WTC11 (cell line): ENCODE measurements around the gene NOS3. TPM values are rescaled to one million over a fixed set of nuclear protein-coding genes. Genes with fewer than 3 reads are reported as not detected.

ENCODE experiments used
- ATAC-seq: fragments of 200-7000 bp; cut with Tn5 transposase; 2 replicates; pipeline ENCODE4 v1.10.0; 2021; ENCODE audit warnings: mild to moderate bottlenecking, moderate library complexity
- CTCF ChIA-PET: fragments of 300-600 bp; sonication (Branson Sonifier 250); formaldehyde crosslinking; loops from one replicate; lab custom pipeline; 2021; ENCODE audit warnings: antibody characterized with exemption; lab: Charles Lee
- POLR2A ChIA-PET: fragments of 350-600 bp; sonication (Branson Sonifier 250); formaldehyde crosslinking; loops from one replicate; lab custom pipeline; 2021; ENCODE audit warnings: antibody characterized with exemption; lab: Charles Lee
- DNase-seq: peaks from one replicate; pipeline ENCODE4 v3.0.0; 2021; ENCODE audit warnings: low spot score
- H3K27ac Mint-ChIP-seq: 2 replicates; pipeline ENCODE4 v1.8.0; 2021; ENCODE audit warnings: mixed read lengths
- H3K27me3 Mint-ChIP-seq: 2 replicates; pipeline ENCODE4 v1.8.0; 2021; ENCODE audit warnings: low read depth, mild to moderate bottlenecking, moderate library complexity, mixed read lengths
- H3K36me3 Mint-ChIP-seq: 2 replicates; pipeline ENCODE4 v1.8.0; 2021; ENCODE audit warnings: mixed read lengths
- H3K4me1 Mint-ChIP-seq: 2 replicates; pipeline ENCODE4 v1.8.0; 2022; ENCODE audit warnings: mixed read lengths
- H3K4me3 Mint-ChIP-seq: 2 replicates; pipeline ENCODE4 v1.8.0; 2021; ENCODE audit warnings: mild to moderate bottlenecking, moderate library complexity, mixed read lengths
- H3K9me3 Mint-ChIP-seq: 2 replicates; pipeline ENCODE4 v1.8.0; 2021; ENCODE audit warnings: mixed read lengths
- ATF1 ChIP-seq: sonication (generic); formaldehyde crosslinking; IDR thresholded peaks from 2 replicates; pipeline ENCODE4 v1.8.1; 2023; ENCODE audit warnings: mild to moderate bottlenecking, moderate library complexity, missing genetic modification reagents
- ATF2 ChIP-seq: sonication (generic); formaldehyde crosslinking; IDR thresholded peaks from 2 replicates; pipeline ENCODE4 v1.8.1; 2022; ENCODE audit warnings: low read depth, missing genetic modification reagents, borderline replicate concordance
- ATF3 ChIP-seq: sonication (generic); formaldehyde crosslinking; conservative IDR thresholded peaks from 2 replicates; pipeline ENCODE4 v1.8.1; 2022; ENCODE audit warnings: mild to moderate bottlenecking, missing genetic modification reagents
- CTCF ChIP-seq: fragments of 200-600 bp; IDR thresholded peaks from 2 replicates; pipeline ENCODE4 v1.8.0; 2022; ENCODE audit warnings: antibody characterized with exemption
- FOXK1 ChIP-seq: sonication (generic); formaldehyde crosslinking; IDR thresholded peaks from 2 replicates; pipeline ENCODE4 v1.8.0; 2022; ENCODE audit warnings: mild to moderate bottlenecking, moderate library complexity, missing genetic modification reagents
- FOXP1 ChIP-seq: sonication (generic); formaldehyde crosslinking; IDR thresholded peaks from 2 replicates; pipeline ENCODE4 v1.8.0; 2022; ENCODE audit warnings: missing genetic modification reagents, mild to moderate bottlenecking, moderate library complexity, borderline replicate concordance
- GTF2I ChIP-seq: fragments of 250-450 bp; sonication (Bioruptor Pico); conservative IDR thresholded peaks from 2 replicates; pipeline ENCODE4 v1.4.0; 2021; ENCODE audit warnings: mild to moderate bottlenecking
- IRF2 ChIP-seq: sonication (generic); formaldehyde crosslinking; IDR thresholded peaks from 2 replicates; pipeline ENCODE4 v1.8.0; 2022; ENCODE audit warnings: low read depth, missing genetic modification reagents, borderline replicate concordance
- JUN ChIP-seq: sonication (generic); formaldehyde crosslinking; IDR thresholded peaks from 2 replicates; pipeline ENCODE4 v1.8.0; 2023; ENCODE audit warnings: mild to moderate bottlenecking, missing genetic modification reagents
- PREB ChIP-seq: sonication (generic); formaldehyde crosslinking; IDR thresholded peaks from 2 replicates; pipeline ENCODE4 v1.8.1; 2022; ENCODE audit warnings: mild to moderate bottlenecking, missing genetic modification reagents, moderate library complexity, borderline replicate concordance
- RORB ChIP-seq: fragments of 250-450 bp; sonication (Bioruptor Pico); IDR thresholded peaks from 2 replicates; pipeline ENCODE4 v1.9.0; 2021; ENCODE audit warnings: mild to moderate bottlenecking
- ZNF219 ChIP-seq: sonication (generic); formaldehyde crosslinking; IDR thresholded peaks from 2 replicates; pipeline ENCODE4 v1.8.0; 2023; ENCODE audit warnings: missing genetic modification reagents, mild to moderate bottlenecking, borderline replicate concordance
- ZNF232 ChIP-seq: sonication (generic); formaldehyde crosslinking; IDR thresholded peaks from 2 replicates; pipeline ENCODE4 v1.8.0; 2022; ENCODE audit warnings: mild to moderate bottlenecking, missing genetic modification reagents
- ZNF263 ChIP-seq: sonication (generic); formaldehyde crosslinking; IDR thresholded peaks from 2 replicates; pipeline ENCODE4 v1.8.1; 2022; ENCODE audit warnings: low read depth, mild to moderate bottlenecking, moderate library complexity, missing genetic modification reagents
- ZNF281 ChIP-seq: sonication (generic); formaldehyde crosslinking; IDR thresholded peaks from 2 replicates; pipeline ENCODE4 v1.8.0; 2023; ENCODE audit warnings: mild to moderate bottlenecking, missing genetic modification reagents
- ZNF317 ChIP-seq: sonication (generic); formaldehyde crosslinking; IDR thresholded peaks from 2 replicates; pipeline ENCODE4 v1.8.1; 2023; ENCODE audit warnings: low read depth, mild to moderate bottlenecking, moderate library complexity, missing genetic modification reagents, borderline replicate concordance
- ZNF416 ChIP-seq: fragments of 250-450 bp; sonication (Bioruptor Pico); IDR thresholded peaks from 2 replicates; pipeline ENCODE4 v1.9.0; 2021; ENCODE audit warnings: mild to moderate bottlenecking, inconsistent platforms
- ZSCAN18 ChIP-seq: fragments of 250-450 bp; sonication (Bioruptor Pico); IDR thresholded peaks from 2 replicates; pipeline ENCODE4 v2.1.2; 2022; ENCODE audit warnings: mild to moderate bottlenecking, moderate library complexity
- total RNA-seq: library from RNA; stranded (reverse); gene quantifications from 3 replicates; pipeline ENCODE4 v1.2.3, GENCODE V29; 2021

Gene NOS3
- total RNA-seq, 1 experiment from 2014 or later = 6.6 TPM

- peaks cover 4% of the 10 kb centered on the region; the same call in 1 of the 2 replicates for H3K36me3 Mint-ChIP-seq
- ChIA-PET CTCF (interaction anchor here (0.5 to 3.0 kb wide), 8 partner anchors 9 to 79 kb away, joined by 3 to 12 read pairs (median 4); no protein-coding TSS in a partner anchor), POLR2A (no interaction called here)
- ATAC-seq = peak; percentile 53
- peak; percentile 60 for DNase-seq
- H3K27ac Mint-ChIP-seq = peak overlapping the region; percentile 76; the same call in 1 of the 2 replicates
- H3K4me1 Mint-ChIP-seq = peaks cover 7% of the 10 kb centered on the region
- H3K9me3 Mint-ChIP-seq = no peaks in the 10 kb centered on the region
- H3K4me3 Mint-ChIP-seq = no peak overlapping the region
- TF ChIP-seq ATF2 (CRISPR knock-in tag) (no peak), JUN (CRISPR knock-in tag) (no peak), RORB (no peak), ZSCAN18 (CRISPR knock-in tag) (no peak), ZNF263 (CRISPR knock-in tag) (no peak), ZNF232 (no peak), GTF2I (no peak), ATF1 (CRISPR knock-in tag) (no peak), ZNF416 (no peak), FOXK1 (no peak), CTCF (no peak), ZNF219 (CRISPR knock-in tag) (no peak), IRF2 (no peak), PREB (CRISPR knock-in tag) (no peak)
- H3K27me3 Mint-ChIP-seq = no peaks in the 10 kb centered on the region
Measured at GRCh38 chr7:150955519-150956394, 35.1 kb upstream of the NOS3 start.

GRCh38 chr7:150956395-150957132 lies 34.3 kb upstream of the NOS3 start:
- TF ChIP-seq ZNF317 (no peak), ATF3 (CRISPR knock-in tag) (no peak), ZNF281 (no peak), FOXP1 (CRISPR knock-in tag) (no peak)
- DNase-seq (no peak), ATAC-seq (no peak)
- POLR2A ChIA-PET = interaction anchor here (0.6 kb wide), 1 partner anchor 39 kb away, joined by 3 read pairs; no protein-coding TSS in a partner anchor
- Mint-ChIP-seq H3K27me3 (no peaks in the 10 kb centered on the region), H3K4me3 (no peak overlapping the region), H3K36me3 (peaks cover under 1% of the 10 kb centered on the region; the same call in 1 of the 2 replicates), H3K4me1 (peaks cover 7% of the 10 kb centered on the region), H3K27ac (peak overlapping the region; percentile 66; the same call in 1 of the 2 replicates), H3K9me3 (no peaks in the 10 kb centered on the region)
- CTCF ChIA-PET = interaction anchor here (1.1 to 2.2 kb wide), 5 partner anchors 29 to 62 kb away, joined by 3 to 12 read pairs (median 4); no protein-coding TSS in a partner anchor
